ENCODE measurements around the gene FGF12.
A peak's percentile ranks its signal among the peaks of the same experiment; 100 is the strongest.

Gene FGF12

GRCh38 chr3:192514754-192515663, 212.3 kb downstream of the FGF12 start:
- Histone ChIP-seq H3K4me3 (ENCODE audit: insufficient read depth, low read depth, low read length) (peak overlapping the region; percentile 41), H3K9me3 (ENCODE audit: control insufficient read depth, low read length) (no peaks in the 10 kb centered on the region), H3K27me3 (ENCODE audit: control insufficient read depth, insufficient read depth, low read length, poor library complexity, severe bottlenecking) (peaks cover 46% of the 10 kb centered on the region), H3K4me1 (ENCODE audit: control insufficient read depth, insufficient read depth, low read length) (no peaks in the 10 kb centered on the region), H3K27ac (ENCODE audit: insufficient read depth, low read depth, low read length, poor library complexity, severe bottlenecking) (no peak overlapping the region), H3K36me3 (ENCODE audit: control insufficient read depth, insufficient read depth, low read length) (no peaks in the 10 kb centered on the region)
- 1% methylated on average over 74 of the region's 74 CpGs for WGBS, 2 experiments

GRCh38 chr3:192514081-192514753, 213.1 kb downstream of the FGF12 start:
- Histone ChIP-seq H3K27me3 (ENCODE audit: control insufficient read depth, insufficient read depth, low read length, poor library complexity, severe bottlenecking) (peaks cover 46% of the 10 kb centered on the region), H3K4me1 (ENCODE audit: control insufficient read depth, insufficient read depth, low read length) (no peaks in the 10 kb centered on the region), H3K36me3 (ENCODE audit: control insufficient read depth, insufficient read depth, low read length) (no peaks in the 10 kb centered on the region), H3K27ac (ENCODE audit: insufficient read depth, low read depth, low read length, poor library complexity, severe bottlenecking) (no peak overlapping the region), H3K4me3 (ENCODE audit: insufficient read depth, low read depth, low read length) (peak overlapping the region; percentile 41), H3K9me3 (ENCODE audit: control insufficient read depth, low read length) (no peaks in the 10 kb centered on the region)
- 0% methylated on average over 39 of the region's 39 CpGs for WGBS, 2 experiments

GRCh38 chr3:192505731-192506130, 221.6 kb downstream of the FGF12 start:
- Histone ChIP-seq H3K4me1 (ENCODE audit: control insufficient read depth, insufficient read depth, low read length) (no peaks in the 10 kb centered on the region), H3K4me3 (ENCODE audit: insufficient read depth, low read depth, low read length) (no peak overlapping the region), H3K27ac (ENCODE audit: insufficient read depth, low read depth, low read length, poor library complexity, severe bottlenecking) (no peak overlapping the region), H3K27me3 (ENCODE audit: control insufficient read depth, insufficient read depth, low read length, poor library complexity, severe bottlenecking) (no peaks in the 10 kb centered on the region), H3K36me3 (ENCODE audit: control insufficient read depth, insufficient read depth, low read length) (no peaks in the 10 kb centered on the region), H3K9me3 (ENCODE audit: control insufficient read depth, low read length) (no peaks in the 10 kb centered on the region)
- 75 to 77% methylated on average over 5 to 6 of the region's 6 CpGs for WGBS, 2 experiments

- Histone ChIP-seq H3K27ac (ENCODE audit: insufficient read depth, low read depth, low read length, poor library complexity, severe bottlenecking) (no peak overlapping the region), H3K27me3 (ENCODE audit: control insufficient read depth, insufficient read depth, low read length, poor library complexity, severe bottlenecking) (no peaks in the 10 kb centered on the region), H3K9me3 (ENCODE audit: control insufficient read depth, low read length) (no peaks in the 10 kb centered on the region), H3K4me3 (ENCODE audit: insufficient read depth, low read depth, low read length) (no peak overlapping the region), H3K36me3 (ENCODE audit: control insufficient read depth, insufficient read depth, low read length) (no peaks in the 10 kb centered on the region), H3K4me1 (ENCODE audit: control insufficient read depth, insufficient read depth, low read length) (no peaks in the 10 kb centered on the region)
- WGBS, 2 experiments = 96 to 100% methylated on average over 3 of the region's 3 CpGs
These were observed 225.9 kb downstream of the FGF12 start for GRCh38 chr3:192501401-192501800.

GRCh38 chr3:192496905-192497587, 230.3 kb downstream of the FGF12 start:
- Histone ChIP-seq H3K27ac (ENCODE audit: insufficient read depth, low read depth, low read length, poor library complexity, severe bottlenecking) (no peak overlapping the region), H3K4me1 (ENCODE audit: control insufficient read depth, insufficient read depth, low read length) (no peaks in the 10 kb centered on the region), H3K4me3 (ENCODE audit: insufficient read depth, low read depth, low read length) (no peak overlapping the region), H3K9me3 (ENCODE audit: control insufficient read depth, low read length) (no peaks in the 10 kb centered on the region), H3K27me3 (ENCODE audit: control insufficient read depth, insufficient read depth, low read length, poor library complexity, severe bottlenecking) (no peaks in the 10 kb centered on the region), H3K36me3 (ENCODE audit: control insufficient read depth, insufficient read depth, low read length) (no peaks in the 10 kb centered on the region)
- WGBS, 2 experiments = 88 to 93% methylated on average over 7 of the region's 7 CpGs

- no peak overlapping the region for H3K27ac ChIP-seq (ENCODE audit: insufficient read depth, low read depth, low read length, poor library complexity, severe bottlenecking)
- H3K4me1 ChIP-seq (ENCODE audit: control insufficient read depth, insufficient read depth, low read length) = no peaks in the 10 kb centered on the region
- no peaks in the 10 kb centered on the region for H3K36me3 ChIP-seq (ENCODE audit: control insufficient read depth, insufficient read depth, low read length)
- H3K9me3 ChIP-seq (ENCODE audit: control insufficient read depth, low read length) = no peaks in the 10 kb centered on the region
- WGBS, 2 experiments = 74 to 94% methylated on average over 1 of the region's 1 CpG
- no peaks in the 10 kb centered on the region for H3K27me3 ChIP-seq (ENCODE audit: control insufficient read depth, insufficient read depth, low read length, poor library complexity, severe bottlenecking)
- no peak overlapping the region for H3K4me3 ChIP-seq (ENCODE audit: insufficient read depth, low read depth, low read length)
These were observed 233.2 kb downstream of the FGF12 start for GRCh38 chr3:192494174-192494573.

- Histone ChIP-seq H3K4me1 (ENCODE audit: control insufficient read depth, insufficient read depth, low read length) (no peaks in the 10 kb centered on the region), H3K27me3 (ENCODE audit: control insufficient read depth, insufficient read depth, low read length, poor library complexity, severe bottlenecking) (no peaks in the 10 kb centered on the region), H3K36me3 (ENCODE audit: control insufficient read depth, insufficient read depth, low read length) (no peaks in the 10 kb centered on the region), H3K4me3 (ENCODE audit: insufficient read depth, low read depth, low read length) (no peak overlapping the region), H3K27ac (ENCODE audit: insufficient read depth, low read depth, low read length, poor library complexity, severe bottlenecking) (no peak overlapping the region), H3K9me3 (ENCODE audit: control insufficient read depth, low read length) (no peaks in the 10 kb centered on the region)
- WGBS, 2 experiments = 95% methylated on average over 3 to 4 of the region's 4 CpGs
These were observed 236.6 kb downstream of the FGF12 start for GRCh38 chr3:192490720-192491119.

- Histone ChIP-seq H3K27ac (ENCODE audit: insufficient read depth, low read depth, low read length, poor library complexity, severe bottlenecking) (no peak overlapping the region), H3K9me3 (ENCODE audit: control insufficient read depth, low read length) (no peaks in the 10 kb centered on the region), H3K36me3 (ENCODE audit: control insufficient read depth, insufficient read depth, low read length) (no peaks in the 10 kb centered on the region), H3K4me1 (ENCODE audit: control insufficient read depth, insufficient read depth, low read length) (no peaks in the 10 kb centered on the region), H3K4me3 (ENCODE audit: insufficient read depth, low read depth, low read length) (no peak overlapping the region), H3K27me3 (ENCODE audit: control insufficient read depth, insufficient read depth, low read length, poor library complexity, severe bottlenecking) (no peaks in the 10 kb centered on the region)
- WGBS, 2 experiments = 92% methylated on average over 1 of the region's 2 CpGs; no CpG with 5 or more reads in 1 of the 2 experiments
These were observed 237.8 kb downstream of the FGF12 start for GRCh38 chr3:192489579-192489978.

GRCh38 chr3:192487033-192487432, 240.3 kb downstream of the FGF12 start:
- H3K27ac ChIP-seq (ENCODE audit: insufficient read depth, low read depth, low read length, poor library complexity, severe bottlenecking) = no peak overlapping the region
- H3K36me3 ChIP-seq (ENCODE audit: control insufficient read depth, insufficient read depth, low read length) = no peaks in the 10 kb centered on the region
- H3K27me3 ChIP-seq (ENCODE audit: control insufficient read depth, insufficient read depth, low read length, poor library complexity, severe bottlenecking) = no peaks in the 10 kb centered on the region
- 92 to 93% methylated on average over 3 of the region's 3 CpGs for WGBS, 2 experiments
- no peaks in the 10 kb centered on the region for H3K9me3 ChIP-seq (ENCODE audit: control insufficient read depth, low read length)
- H3K4me3 ChIP-seq (ENCODE audit: insufficient read depth, low read depth, low read length) = no peak overlapping the region
- H3K4me1 ChIP-seq (ENCODE audit: control insufficient read depth, insufficient read depth, low read length) = no peaks in the 10 kb centered on the region

GRCh38 chr3:192482809-192483208, 244.5 kb downstream of the FGF12 start:
- WGBS, 2 experiments = 94 to 96% methylated on average over 2 of the region's 2 CpGs
- no peaks in the 10 kb centered on the region for H3K36me3 ChIP-seq (ENCODE audit: control insufficient read depth, insufficient read depth, low read length)
- no peaks in the 10 kb centered on the region for H3K9me3 ChIP-seq (ENCODE audit: control insufficient read depth, low read length)
- H3K4me3 ChIP-seq (ENCODE audit: insufficient read depth, low read depth, low read length) = no peak overlapping the region
- no peaks in the 10 kb centered on the region for H3K4me1 ChIP-seq (ENCODE audit: control insufficient read depth, insufficient read depth, low read length)
- no peak overlapping the region for H3K27ac ChIP-seq (ENCODE audit: insufficient read depth, low read depth, low read length, poor library complexity, severe bottlenecking)
- no peaks in the 10 kb centered on the region for H3K27me3 ChIP-seq (ENCODE audit: control insufficient read depth, insufficient read depth, low read length, poor library complexity, severe bottlenecking)
